ENCODE measurements around the gene MDM4.
A peak's percentile ranks its signal among the peaks of the same experiment; 100 is the strongest.
"Not testable (repeated sequence)": the region's sequence is repeated elsewhere in the genome, so short reads cannot be mapped to it uniquely, and the experiment has no call there.

The MDM4 gene

DNA sequence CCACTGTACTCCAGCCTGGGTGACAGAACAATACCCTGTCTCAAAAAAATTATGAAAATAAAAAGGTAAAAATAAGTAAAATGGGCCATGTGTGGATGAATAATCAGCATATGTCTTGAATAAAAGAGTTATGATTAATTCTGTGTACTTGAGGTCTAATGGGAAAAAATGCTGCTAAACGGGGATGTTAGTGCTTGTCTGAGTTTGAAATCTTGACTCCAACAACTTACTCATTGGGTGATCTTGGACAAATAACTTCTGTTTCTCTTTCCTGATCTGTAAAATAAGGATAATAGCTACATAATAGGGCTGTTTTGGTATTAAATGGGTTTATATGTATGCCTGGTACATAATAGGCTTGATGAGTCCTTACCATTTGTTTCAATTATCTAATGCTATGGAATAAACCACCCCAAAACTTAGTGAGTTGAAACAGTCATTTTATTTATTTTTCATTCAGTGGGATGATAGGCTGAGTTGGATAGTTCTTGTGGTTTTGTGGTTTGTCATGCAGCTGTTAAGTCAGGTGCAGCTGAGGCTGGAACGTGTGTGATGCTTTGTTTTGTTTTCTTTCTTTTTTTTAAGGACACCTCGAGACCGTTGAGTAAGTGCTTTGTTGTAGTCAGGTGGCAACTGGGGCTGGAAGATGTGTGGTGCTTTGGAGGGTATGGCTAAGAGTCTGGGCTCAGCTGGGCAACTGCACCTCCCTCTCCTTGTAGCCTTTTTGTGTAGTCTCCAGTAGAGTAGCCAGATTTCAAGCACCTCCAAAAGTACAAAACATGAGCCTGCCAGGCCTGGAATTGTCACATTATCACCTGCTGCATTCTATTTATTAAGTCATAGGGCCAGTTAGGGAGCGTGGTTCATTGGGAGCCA, 4.9 kb downstream of the MDM4 start:
- peak; percentile 55 for DNase-seq

DNA sequence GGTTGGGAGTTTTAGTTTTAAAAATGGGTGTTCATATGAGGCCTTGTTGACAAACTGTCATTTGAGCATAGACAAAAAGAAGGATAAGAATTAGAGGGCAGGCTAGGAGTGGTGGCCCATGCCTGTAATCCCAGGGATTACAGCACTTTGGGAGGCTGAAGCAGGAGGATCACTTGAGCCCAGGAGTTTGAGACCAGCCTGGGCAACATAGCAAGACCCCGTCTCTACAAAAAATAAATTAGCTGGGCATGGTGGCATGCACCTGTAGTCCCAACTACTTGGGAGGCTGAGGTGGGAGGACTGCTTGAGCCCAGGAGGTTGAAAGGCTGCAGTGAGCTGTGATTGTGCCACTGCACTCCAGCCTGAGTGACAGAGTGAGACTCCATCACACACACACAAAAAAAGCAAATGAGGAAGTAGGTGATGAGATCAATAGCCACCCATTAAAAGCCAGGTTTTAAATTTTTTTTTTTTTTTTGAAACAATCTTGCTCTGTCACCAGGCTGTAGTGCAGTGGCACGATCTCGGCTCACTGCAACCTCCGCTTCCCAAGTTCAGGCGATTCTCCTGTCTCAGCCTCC, 5.8 kb downstream of the MDM4 start:
- not testable (repeated sequence) for DNase-seq

DNA sequence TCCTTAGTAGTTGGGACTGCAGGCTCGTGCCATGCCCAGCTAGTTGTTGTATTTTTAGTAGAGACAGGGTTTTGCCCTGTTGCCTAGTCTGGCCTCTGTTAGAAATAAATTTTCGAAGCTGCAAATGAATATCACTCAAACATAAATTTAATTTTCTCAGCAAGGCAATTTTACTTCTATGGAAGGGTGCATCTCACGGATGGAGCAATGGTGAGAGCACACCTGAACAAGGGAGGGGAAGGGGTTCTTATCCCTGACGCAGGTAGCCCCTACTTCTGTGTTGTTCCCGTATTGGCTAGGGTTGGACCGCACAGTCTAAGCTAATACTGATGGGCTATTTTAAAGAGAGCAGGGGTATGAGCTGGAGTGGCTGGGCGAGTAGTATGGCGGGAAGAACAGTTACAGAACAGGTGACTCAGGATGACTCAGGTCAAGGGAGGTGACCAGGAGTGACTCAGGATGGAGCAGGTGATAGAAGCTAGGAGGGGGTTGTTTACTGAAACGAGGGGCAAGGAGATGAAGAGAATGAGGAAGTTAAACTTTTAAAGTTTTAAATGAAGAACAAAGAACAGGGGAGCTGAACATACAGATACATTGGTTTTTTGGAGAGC, 7.5 kb downstream of the MDM4 start:
- peak; percentile 23 for DNase-seq

DNA sequence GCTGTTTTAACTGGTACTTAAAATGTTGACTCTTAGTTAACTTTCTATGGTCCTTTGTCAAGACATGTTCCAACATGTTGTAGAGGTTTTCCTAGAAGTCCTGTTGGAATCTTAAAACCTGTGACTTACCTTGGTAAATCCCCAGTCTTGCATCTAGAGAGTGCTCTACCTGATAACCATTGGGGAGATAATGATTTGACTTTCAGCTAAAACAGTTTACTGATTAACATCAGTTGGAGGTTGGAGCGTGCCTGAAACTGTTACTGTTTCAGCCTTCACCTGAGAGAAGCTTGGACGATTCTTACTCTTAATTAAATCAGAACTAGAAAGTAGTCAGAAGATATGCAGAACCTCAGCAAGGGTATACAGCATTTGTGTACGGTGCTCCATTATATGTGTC, 8.8 kb downstream of the MDM4 start:
- no peak for DNase-seq

DNA sequence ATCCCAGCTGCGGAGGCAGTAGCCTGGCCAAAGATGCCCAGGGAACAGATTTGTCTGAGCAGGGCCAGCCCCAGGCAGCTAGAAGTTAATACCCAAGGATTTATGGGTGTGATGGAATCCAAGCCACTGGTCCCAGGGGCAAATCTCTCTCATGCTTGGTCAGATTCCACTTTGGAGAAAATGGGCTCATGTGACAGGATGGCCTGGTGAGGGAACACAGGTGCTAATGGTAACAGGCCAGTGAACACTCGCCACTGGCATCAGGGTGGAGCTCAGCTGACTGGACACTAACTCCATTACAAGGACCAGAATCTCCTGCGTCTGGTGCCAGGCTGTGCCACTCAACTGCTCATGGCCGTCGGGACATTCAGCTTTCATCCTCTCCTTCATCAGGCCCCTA, 12.0 kb downstream of the MDM4 start:
- no peak for DNase-seq

DNA sequence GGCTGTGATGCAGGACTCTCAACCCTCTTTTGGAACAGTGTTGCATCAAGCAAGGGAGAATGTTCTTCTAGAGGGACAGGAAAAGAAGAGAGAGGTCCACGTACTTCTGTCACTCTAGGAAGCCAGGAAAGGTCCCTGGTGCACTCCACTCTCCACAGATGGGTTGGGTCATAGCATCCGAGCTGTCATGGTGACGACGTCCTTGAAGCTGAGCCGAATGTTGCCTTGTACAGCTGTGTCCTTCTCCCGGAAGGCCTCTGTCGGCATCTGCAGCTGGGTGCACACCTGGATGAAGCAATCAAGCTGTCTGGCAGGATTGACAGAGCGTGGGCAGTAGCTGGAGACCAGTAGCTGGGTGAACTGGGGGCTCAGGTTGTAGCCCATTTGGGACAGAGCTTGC, 12.5 kb downstream of the MDM4 start:
- DNase-seq: no peak

GRCh38 chr1:204529371-204529895, 13.2 kb downstream of the MDM4 start:
- no peak for DNase-seq

- no peak for DNase-seq
Observed at GRCh38 chr1:204530932-204531331, 14.7 kb downstream of the MDM4 start.

- DNase-seq: no peak
Observed at GRCh38 chr1:204532832-204533231, 16.6 kb downstream of the MDM4 start.

DNA sequence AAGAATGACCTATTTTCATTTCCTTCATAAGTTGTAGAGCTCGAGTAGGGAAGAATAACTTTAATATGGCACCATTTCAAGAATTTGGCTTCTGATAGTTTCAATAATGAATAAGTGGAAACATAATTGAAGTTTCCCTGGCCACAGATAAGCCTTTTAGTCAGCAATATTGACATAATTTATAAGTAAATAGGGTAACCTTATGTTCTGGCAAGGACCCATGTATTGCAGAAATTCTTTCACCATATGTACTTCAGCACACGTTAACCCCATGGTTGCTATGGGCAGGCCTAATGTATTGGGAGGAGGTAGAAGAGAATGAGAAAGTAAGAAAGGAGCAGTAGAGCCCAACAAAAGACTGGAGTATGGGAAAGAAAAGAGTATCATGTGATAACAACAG, 25.4 kb downstream of the MDM4 start:
- DNase-seq: no peak

DNA sequence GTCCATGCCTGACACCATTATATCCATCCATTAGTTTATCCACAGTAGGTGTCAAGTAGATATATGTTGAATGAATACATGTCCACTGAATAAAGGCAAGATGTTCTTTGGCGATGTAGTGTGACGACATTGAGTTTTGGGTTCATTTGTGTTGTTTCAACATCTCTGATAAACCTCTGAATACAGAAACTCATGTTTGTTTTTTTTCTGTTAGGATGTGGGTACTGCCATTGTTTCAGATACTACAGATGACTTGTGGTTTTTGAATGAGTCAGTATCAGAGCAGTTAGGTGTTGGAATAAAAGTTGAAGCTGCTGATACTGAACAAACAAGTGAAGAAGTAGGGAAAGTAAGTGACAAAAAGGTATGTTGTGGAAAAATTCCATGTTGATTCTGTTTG, 28.1 kb downstream of the MDM4 start:
- no peak for DNase-seq

DNA sequence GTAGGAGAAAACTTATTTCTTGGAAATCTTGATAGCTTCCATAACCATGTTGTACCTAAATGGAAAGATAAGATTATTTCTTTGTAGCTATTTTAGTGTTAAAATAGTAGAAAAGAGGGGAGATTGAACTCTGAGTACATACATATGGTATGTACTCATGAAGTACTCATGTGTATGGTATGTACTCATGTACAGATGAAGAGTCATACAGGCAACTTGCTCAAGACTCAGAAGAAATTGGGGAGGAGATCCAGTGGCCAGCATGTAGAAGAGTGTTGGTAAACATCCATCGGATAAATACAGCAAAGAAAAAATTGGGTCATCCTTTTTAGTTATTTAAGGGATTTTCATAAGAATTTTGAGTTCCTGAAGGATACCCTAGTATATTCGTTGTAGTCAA, 29.0 kb downstream of the MDM4 start:
- DNase-seq: no peak

GRCh38 chr1:204545881-204546280, 29.7 kb downstream of the MDM4 start:
- DNase-seq: no peak

- DNase-seq: no peak
Observed at GRCh38 chr1:204548265-204548664, 32.1 kb downstream of the MDM4 start.

DNA sequence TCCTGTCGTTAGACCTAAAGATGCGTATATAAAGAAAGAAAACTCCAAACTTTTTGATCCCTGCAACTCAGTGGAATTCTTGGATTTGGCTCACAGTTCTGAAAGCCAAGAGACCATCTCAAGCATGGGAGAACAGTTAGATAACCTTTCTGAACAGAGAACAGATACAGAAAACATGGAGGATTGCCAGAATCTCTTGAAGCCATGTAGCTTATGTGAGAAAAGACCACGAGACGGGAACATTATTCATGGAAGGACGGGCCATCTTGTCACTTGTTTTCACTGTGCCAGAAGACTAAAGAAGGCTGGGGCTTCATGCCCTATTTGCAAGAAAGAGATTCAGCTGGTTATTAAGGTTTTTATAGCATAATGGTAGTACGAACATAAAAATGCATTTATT, 33.1 kb downstream of the MDM4 start:
- no peak for DNase-seq

- DNase-seq: no peak
Observed at GRCh38 chr1:204550926-204551325, 34.7 kb downstream of the MDM4 start.

DNA sequence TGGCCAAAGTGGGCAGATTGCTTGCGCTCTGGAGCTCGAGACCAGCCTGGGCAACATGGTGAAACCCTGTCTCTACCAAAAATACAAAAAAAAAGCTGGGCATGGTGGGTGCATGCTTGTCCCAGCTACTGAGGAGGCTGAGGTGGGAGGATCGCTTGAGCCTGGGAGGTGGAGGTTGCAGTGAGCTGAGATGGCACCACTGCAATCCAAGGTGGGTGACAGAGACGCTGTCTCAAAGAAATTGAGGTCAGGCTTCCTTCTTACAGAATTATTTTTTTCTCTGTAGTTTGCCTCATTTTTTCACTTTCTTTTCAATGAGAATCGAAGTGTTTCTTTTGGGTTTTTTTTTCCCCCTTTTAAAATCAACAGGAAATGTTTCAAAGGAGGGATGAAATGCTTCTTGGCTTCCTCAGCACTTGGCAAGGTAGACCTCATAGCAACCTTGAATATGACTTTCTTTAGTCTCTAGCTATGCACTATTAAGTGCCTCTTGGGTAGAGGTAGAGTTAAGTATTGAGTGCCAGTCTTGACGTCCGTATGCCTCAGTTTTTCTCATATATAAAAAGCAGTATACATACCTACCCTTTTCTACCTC, 40.3 kb downstream of the MDM4 start:
- DNase-seq: no peak

DNA sequence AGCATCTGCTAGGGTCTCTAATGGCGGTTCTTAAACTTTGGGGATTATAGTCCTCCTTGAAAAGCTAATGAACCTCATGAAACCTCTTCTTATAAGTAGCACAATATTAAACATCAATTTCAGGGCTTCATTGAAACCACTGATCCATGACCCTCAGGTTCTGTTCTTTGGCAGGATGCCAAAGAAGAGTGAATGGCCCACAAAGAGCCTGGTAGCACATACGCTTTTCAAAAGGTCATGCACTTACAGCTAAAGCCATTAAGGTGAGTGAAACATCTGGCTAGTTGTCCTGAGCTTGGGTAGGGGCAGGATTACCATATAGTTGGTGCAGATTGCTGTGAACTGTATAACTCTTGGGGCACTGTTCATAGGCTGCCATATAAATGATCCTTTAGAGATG, 42.3 kb downstream of the MDM4 start:
- DNase-seq: no peak

DNA sequence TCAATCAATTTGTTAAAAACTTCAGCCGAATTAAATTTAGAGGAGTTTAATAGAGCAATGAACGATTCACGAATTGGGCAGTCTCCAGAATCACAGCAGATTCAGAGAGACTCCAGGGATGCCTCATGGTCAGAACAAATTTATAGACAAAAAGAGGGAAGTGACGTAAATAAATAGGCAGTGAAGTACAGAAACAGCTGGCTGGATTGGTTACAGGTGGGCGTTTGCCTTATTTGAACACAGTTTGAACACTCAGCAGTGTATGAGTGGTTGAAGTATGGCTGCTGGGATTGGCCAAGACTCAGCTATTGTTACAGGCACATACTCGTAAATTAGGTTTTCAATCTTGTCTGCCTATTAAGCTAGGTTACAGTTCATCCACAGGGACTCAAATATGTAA, 43.8 kb downstream of the MDM4 start:
- DNase-seq: not testable (repeated sequence)

- DNase-seq: no peak
Observed at GRCh38 chr1:204560590-204561150, 44.5 kb downstream of the MDM4 start.

DNA sequence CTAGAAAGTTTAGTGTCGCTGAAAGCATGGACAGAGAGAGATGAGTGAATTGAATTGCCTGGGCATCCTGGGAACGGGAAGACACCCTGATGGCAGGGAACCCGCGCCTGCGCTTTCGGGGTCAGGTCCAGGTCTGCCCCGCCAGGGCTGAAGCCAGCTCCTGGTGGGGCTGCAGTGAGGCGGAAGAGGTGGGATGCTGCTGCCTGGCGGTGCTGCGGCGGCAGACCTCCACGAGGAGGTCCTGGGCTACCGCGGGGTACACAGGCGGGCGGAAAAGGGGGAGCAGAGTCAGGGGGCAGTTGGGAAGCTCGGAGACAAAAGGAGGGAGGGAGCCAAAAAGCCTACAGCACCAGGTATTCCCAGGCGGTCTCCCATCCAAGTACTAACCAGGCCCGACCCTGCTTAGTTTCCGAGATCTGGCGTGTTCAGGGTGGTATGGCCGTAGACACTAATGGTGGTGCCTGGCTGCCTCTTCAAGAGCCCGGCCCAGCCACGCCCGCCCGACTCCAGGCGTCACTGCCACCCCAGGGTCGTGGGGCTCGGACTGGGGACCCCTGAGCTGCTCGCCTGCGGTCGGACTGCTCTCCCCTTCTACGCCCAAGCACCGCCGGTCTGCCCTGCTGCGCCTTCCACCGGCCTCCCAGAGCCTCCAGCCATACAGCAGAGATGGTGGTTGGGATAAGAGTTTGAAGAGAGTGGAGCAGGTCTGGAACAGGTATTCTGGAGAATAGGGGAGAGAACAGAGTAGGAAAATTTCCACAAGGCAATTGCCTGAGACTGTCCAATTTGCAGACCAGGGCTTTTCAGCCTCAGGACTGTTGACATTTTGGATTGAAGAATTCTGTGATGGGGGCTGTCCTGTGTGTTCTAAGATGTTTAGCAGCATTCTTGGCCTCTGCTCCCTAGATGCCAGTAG, 46.1 kb downstream of the MDM4 start:
- no peak for DNase-seq

DNA sequence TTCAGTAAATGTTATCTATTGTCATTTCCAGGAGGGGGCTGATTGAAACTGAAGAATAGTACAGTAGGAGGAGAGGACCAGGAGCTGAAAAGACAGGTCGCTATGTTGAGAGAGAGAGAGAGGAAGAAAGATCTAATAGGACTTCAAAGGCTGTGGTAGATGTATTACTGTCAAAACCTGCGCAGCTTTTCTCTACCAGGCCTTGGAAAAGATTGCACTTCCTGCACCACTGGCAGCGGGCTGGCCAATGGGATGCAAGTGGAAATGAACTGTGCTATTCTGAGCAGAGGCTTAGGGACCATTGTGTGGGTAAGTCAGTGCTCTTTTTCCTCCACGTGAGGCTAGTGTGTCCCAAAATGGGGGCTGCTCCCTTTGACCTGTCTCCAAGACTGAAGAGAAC, 47.1 kb downstream of the MDM4 start:
- DNase-seq: peak; percentile 21
